Measurements from ENCODE around the gene WDR47.
"Not testable (repeated sequence)": the region's sequence is repeated elsewhere in the genome, so short reads cannot be mapped to it uniquely, and the experiment has no call there.

Gene WDR47

GRCh38 chr1:109027841-109028240 is 14.1 kb downstream of the WDR47 start:
- H3K36me3 ChIP-seq (ENCODE audit: control insufficient read depth in 1 of 2, insufficient read depth in 2 of 2, low read length in 2 of 2): peaks cover 0 to 3% of the 10 kb centered on the region in 2 donors
- H3K27ac ChIP-seq (ENCODE audit: low read depth, low read length): no peak overlapping the region
- H3K9ac ChIP-seq (ENCODE audit: low read depth in 1 of 2, low read length in 2 of 2): no peak overlapping the region
- H3K27me3 ChIP-seq (ENCODE audit: control insufficient read depth in 1 of 2, insufficient read depth in 2 of 2, low read length in 2 of 2): no peaks in the 10 kb centered on the region
- no peak overlapping the region for H3K4me3 ChIP-seq (ENCODE audit: low read depth in 1 of 2, low read length in 2 of 2)
- H3K4me1 ChIP-seq (ENCODE audit: control insufficient read depth in 1 of 2, insufficient read depth in 2 of 2, low read length in 2 of 2): no peaks in the 10 kb centered on the region
- H3K9me3 ChIP-seq (ENCODE audit: control insufficient read depth in 1 of 2, low read length in 2 of 2): no peaks in the 10 kb centered on the region

- Histone ChIP-seq H3K9ac (ENCODE audit: low read depth in 1 of 2, low read length in 2 of 2) (no peak overlapping the region), H3K36me3 (ENCODE audit: control insufficient read depth in 1 of 2, insufficient read depth in 2 of 2, low read length in 2 of 2) (peaks cover 0 to 3% of the 10 kb centered on the region in 2 donors), H3K9me3 (ENCODE audit: control insufficient read depth in 1 of 2, low read length in 2 of 2) (no peaks in the 10 kb centered on the region), H3K4me3 (ENCODE audit: low read depth in 1 of 2, low read length in 2 of 2) (no peak overlapping the region), H3K4me1 (ENCODE audit: control insufficient read depth in 1 of 2, insufficient read depth in 2 of 2, low read length in 2 of 2) (no peaks in the 10 kb centered on the region), H3K27me3 (ENCODE audit: control insufficient read depth in 1 of 2, insufficient read depth in 2 of 2, low read length in 2 of 2) (no peaks in the 10 kb centered on the region), H3K27ac (ENCODE audit: low read depth, low read length) (no peak overlapping the region)
These were observed 16.2 kb downstream of the WDR47 start for GRCh38 chr1:109025694-109026093.

- H3K9ac ChIP-seq (ENCODE audit: low read depth in 1 of 2, low read length in 2 of 2): no peak overlapping the region
- no peaks in the 10 kb centered on the region for H3K9me3 ChIP-seq (ENCODE audit: control insufficient read depth in 1 of 2, low read length in 2 of 2)
- H3K4me3 ChIP-seq (ENCODE audit: low read depth in 1 of 2, low read length in 2 of 2): no peak overlapping the region
- peaks cover 0 to 3% of the 10 kb centered on the region in 2 donors for H3K36me3 ChIP-seq (ENCODE audit: control insufficient read depth in 1 of 2, insufficient read depth in 2 of 2, low read length in 2 of 2)
- H3K27me3 ChIP-seq (ENCODE audit: control insufficient read depth in 1 of 2, insufficient read depth in 2 of 2, low read length in 2 of 2): no peaks in the 10 kb centered on the region
- H3K4me1 ChIP-seq (ENCODE audit: control insufficient read depth in 1 of 2, insufficient read depth in 2 of 2, low read length in 2 of 2): no peaks in the 10 kb centered on the region
- H3K27ac ChIP-seq (ENCODE audit: low read depth, low read length): no peak overlapping the region
These were observed 17.3 kb downstream of the WDR47 start for GRCh38 chr1:109024646-109025045.

- no peak overlapping the region for H3K4me3 ChIP-seq (ENCODE audit: low read depth in 1 of 2, low read length in 2 of 2)
- no peaks in the 10 kb centered on the region for H3K4me1 ChIP-seq (ENCODE audit: control insufficient read depth in 1 of 2, insufficient read depth in 2 of 2, low read length in 2 of 2)
- peaks cover 5 to 17% of the 10 kb centered on the region in 2 donors for H3K36me3 ChIP-seq (ENCODE audit: control insufficient read depth in 1 of 2, insufficient read depth in 2 of 2, low read length in 2 of 2)
- no peaks in the 10 kb centered on the region for H3K9me3 ChIP-seq (ENCODE audit: control insufficient read depth in 1 of 2, low read length in 2 of 2)
- no peaks in the 10 kb centered on the region for H3K27me3 ChIP-seq (ENCODE audit: control insufficient read depth in 1 of 2, insufficient read depth in 2 of 2, low read length in 2 of 2)
- no peak overlapping the region for H3K27ac ChIP-seq (ENCODE audit: low read depth, low read length)
- no peak overlapping the region for H3K9ac ChIP-seq (ENCODE audit: low read depth in 1 of 2, low read length in 2 of 2)
These were observed 21.1 kb downstream of the WDR47 start for GRCh38 chr1:109020693-109021257.

- H3K4me1 ChIP-seq (ENCODE audit: control insufficient read depth in 1 of 2, insufficient read depth in 2 of 2, low read length in 2 of 2); H3K4me3 ChIP-seq (ENCODE audit: low read depth in 1 of 2, low read length in 2 of 2); H3K27ac ChIP-seq (ENCODE audit: low read depth, low read length); H3K9me3 ChIP-seq (ENCODE audit: control insufficient read depth in 1 of 2, low read length in 2 of 2); H3K9ac ChIP-seq (ENCODE audit: low read depth in 1 of 2, low read length in 2 of 2); H3K27me3 ChIP-seq (ENCODE audit: control insufficient read depth in 1 of 2, insufficient read depth in 2 of 2, low read length in 2 of 2): not testable (repeated sequence)
- peaks cover 5 to 24% of the 10 kb centered on the region in 2 donors for H3K36me3 ChIP-seq (ENCODE audit: control insufficient read depth in 1 of 2, insufficient read depth in 2 of 2, low read length in 2 of 2)
These were observed 24.2 kb downstream of the WDR47 start for GRCh38 chr1:109017719-109018118.

GRCh38 chr1:109017134-109017533 is 24.8 kb downstream of the WDR47 start:
- Histone ChIP-seq H3K27ac (ENCODE audit: low read depth, low read length) (no peak overlapping the region), H3K36me3 (ENCODE audit: control insufficient read depth in 1 of 2, insufficient read depth in 2 of 2, low read length in 2 of 2) (peaks cover 5 to 24% of the 10 kb centered on the region in 2 donors), H3K27me3 (ENCODE audit: control insufficient read depth in 1 of 2, insufficient read depth in 2 of 2, low read length in 2 of 2) (no peaks in the 10 kb centered on the region), H3K9ac (ENCODE audit: low read depth in 1 of 2, low read length in 2 of 2) (no peak overlapping the region), H3K4me1 (ENCODE audit: control insufficient read depth in 1 of 2, insufficient read depth in 2 of 2, low read length in 2 of 2) (no peaks in the 10 kb centered on the region), H3K4me3 (ENCODE audit: low read depth in 1 of 2, low read length in 2 of 2) (no peak overlapping the region), H3K9me3 (ENCODE audit: control insufficient read depth in 1 of 2, low read length in 2 of 2) (no peaks in the 10 kb centered on the region)

- H3K9ac ChIP-seq (ENCODE audit: low read depth in 1 of 2, low read length in 2 of 2): no peak overlapping the region
- H3K4me3 ChIP-seq (ENCODE audit: low read depth in 1 of 2, low read length in 2 of 2): no peak overlapping the region
- H3K9me3 ChIP-seq (ENCODE audit: control insufficient read depth in 1 of 2, low read length in 2 of 2): no peaks in the 10 kb centered on the region
- no peaks in the 10 kb centered on the region for H3K4me1 ChIP-seq (ENCODE audit: control insufficient read depth in 1 of 2, insufficient read depth in 2 of 2, low read length in 2 of 2)
- no peaks in the 10 kb centered on the region for H3K27me3 ChIP-seq (ENCODE audit: control insufficient read depth in 1 of 2, insufficient read depth in 2 of 2, low read length in 2 of 2)
- H3K27ac ChIP-seq (ENCODE audit: low read depth, low read length): no peak overlapping the region
- peaks cover 8 to 23% of the 10 kb centered on the region in 2 donors for H3K36me3 ChIP-seq (ENCODE audit: control insufficient read depth in 1 of 2, insufficient read depth in 2 of 2, low read length in 2 of 2)
These were observed 30.6 kb downstream of the WDR47 start for GRCh38 chr1:109011335-109011734.

GRCh38 chr1:108996622-108997021 is 45.3 kb downstream of the WDR47 start:
- not testable (repeated sequence) for H3K9ac ChIP-seq (ENCODE audit: low read depth in 1 of 2, low read length in 2 of 2); H3K4me3 ChIP-seq (ENCODE audit: low read depth in 1 of 2, low read length in 2 of 2); H3K9me3 ChIP-seq (ENCODE audit: control insufficient read depth in 1 of 2, low read length in 2 of 2); H3K27me3 ChIP-seq (ENCODE audit: control insufficient read depth in 1 of 2, insufficient read depth in 2 of 2, low read length in 2 of 2); H3K27ac ChIP-seq (ENCODE audit: low read depth, low read length); H3K4me1 ChIP-seq (ENCODE audit: control insufficient read depth in 1 of 2, insufficient read depth in 2 of 2, low read length in 2 of 2)
- peaks cover 17 to 41% of the 10 kb centered on the region in 2 donors for H3K36me3 ChIP-seq (ENCODE audit: control insufficient read depth in 1 of 2, insufficient read depth in 2 of 2, low read length in 2 of 2)

- H3K27me3 ChIP-seq (ENCODE audit: control insufficient read depth in 1 of 2, insufficient read depth in 2 of 2, low read length in 2 of 2): no peaks in the 10 kb centered on the region
- H3K27ac ChIP-seq (ENCODE audit: low read depth, low read length): no peak overlapping the region
- no peak overlapping the region for H3K4me3 ChIP-seq (ENCODE audit: low read depth in 1 of 2, low read length in 2 of 2)
- no peaks in the 10 kb centered on the region for H3K4me1 ChIP-seq (ENCODE audit: control insufficient read depth in 1 of 2, insufficient read depth in 2 of 2, low read length in 2 of 2)
- no peak overlapping the region for H3K9ac ChIP-seq (ENCODE audit: low read depth in 1 of 2, low read length in 2 of 2)
- H3K36me3 ChIP-seq (ENCODE audit: control insufficient read depth in 1 of 2, insufficient read depth in 2 of 2, low read length in 2 of 2): peaks cover 3 to 9% of the 10 kb centered on the region in 2 donors
- no peaks in the 10 kb centered on the region for H3K9me3 ChIP-seq (ENCODE audit: control insufficient read depth in 1 of 2, low read length in 2 of 2)
These were observed 58.8 kb downstream of the WDR47 start for GRCh38 chr1:108983114-108983513.

- Histone ChIP-seq H3K4me1 (ENCODE audit: control insufficient read depth in 1 of 2, insufficient read depth in 2 of 2, low read length in 2 of 2) (no peaks in the 10 kb centered on the region), H3K27ac (ENCODE audit: low read depth, low read length) (no peak overlapping the region), H3K9me3 (ENCODE audit: control insufficient read depth in 1 of 2, low read length in 2 of 2) (no peaks in the 10 kb centered on the region), H3K4me3 (ENCODE audit: low read depth in 1 of 2, low read length in 2 of 2) (no peak overlapping the region), H3K27me3 (ENCODE audit: control insufficient read depth in 1 of 2, insufficient read depth in 2 of 2, low read length in 2 of 2) (no peaks in the 10 kb centered on the region), H3K36me3 (ENCODE audit: control insufficient read depth in 1 of 2, insufficient read depth in 2 of 2, low read length in 2 of 2) (peaks cover 4 to 12% of the 10 kb centered on the region in 2 donors), H3K9ac (ENCODE audit: low read depth in 1 of 2, low read length in 2 of 2) (no peak overlapping the region)
These were observed 65.2 kb downstream of the WDR47 start for GRCh38 chr1:108976658-108977057.

GRCh38 chr1:108972951-108973350 is 69.0 kb downstream of the WDR47 start:
- Histone ChIP-seq H3K4me1 (ENCODE audit: control insufficient read depth in 1 of 2, insufficient read depth in 2 of 2, low read length in 2 of 2) (no peaks in the 10 kb centered on the region), H3K36me3 (ENCODE audit: control insufficient read depth in 1 of 2, insufficient read depth in 2 of 2, low read length in 2 of 2) (peaks cover 8 to 22% of the 10 kb centered on the region in 2 donors), H3K27ac (ENCODE audit: low read depth, low read length) (no peak overlapping the region), H3K9me3 (ENCODE audit: control insufficient read depth in 1 of 2, low read length in 2 of 2) (no peaks in the 10 kb centered on the region), H3K9ac (ENCODE audit: low read depth in 1 of 2, low read length in 2 of 2) (no peak overlapping the region), H3K27me3 (ENCODE audit: control insufficient read depth in 1 of 2, insufficient read depth in 2 of 2, low read length in 2 of 2) (no peaks in the 10 kb centered on the region), H3K4me3 (ENCODE audit: low read depth in 1 of 2, low read length in 2 of 2) (no peak overlapping the region)

Data from duodenal mucosa (tissue), 2 donors.